GM19438 (cell line): Measurements from ENCODE around the gene SLC19A3.
"Not testable (repeated sequence)": the region's sequence is repeated elsewhere in the genome, so short reads cannot be mapped to it uniquely, and the experiment has no call there.

ENCODE experiments used
- ATAC-seq: cut with Tn5 transposase; IDR thresholded peaks from one replicate; pipeline ENCODE4 v1.9.1; 2021; ENCODE audit warnings: low read depth; ENCODE audit not compliant: unreplicated experiment

Gene SLC19A3

DNA sequence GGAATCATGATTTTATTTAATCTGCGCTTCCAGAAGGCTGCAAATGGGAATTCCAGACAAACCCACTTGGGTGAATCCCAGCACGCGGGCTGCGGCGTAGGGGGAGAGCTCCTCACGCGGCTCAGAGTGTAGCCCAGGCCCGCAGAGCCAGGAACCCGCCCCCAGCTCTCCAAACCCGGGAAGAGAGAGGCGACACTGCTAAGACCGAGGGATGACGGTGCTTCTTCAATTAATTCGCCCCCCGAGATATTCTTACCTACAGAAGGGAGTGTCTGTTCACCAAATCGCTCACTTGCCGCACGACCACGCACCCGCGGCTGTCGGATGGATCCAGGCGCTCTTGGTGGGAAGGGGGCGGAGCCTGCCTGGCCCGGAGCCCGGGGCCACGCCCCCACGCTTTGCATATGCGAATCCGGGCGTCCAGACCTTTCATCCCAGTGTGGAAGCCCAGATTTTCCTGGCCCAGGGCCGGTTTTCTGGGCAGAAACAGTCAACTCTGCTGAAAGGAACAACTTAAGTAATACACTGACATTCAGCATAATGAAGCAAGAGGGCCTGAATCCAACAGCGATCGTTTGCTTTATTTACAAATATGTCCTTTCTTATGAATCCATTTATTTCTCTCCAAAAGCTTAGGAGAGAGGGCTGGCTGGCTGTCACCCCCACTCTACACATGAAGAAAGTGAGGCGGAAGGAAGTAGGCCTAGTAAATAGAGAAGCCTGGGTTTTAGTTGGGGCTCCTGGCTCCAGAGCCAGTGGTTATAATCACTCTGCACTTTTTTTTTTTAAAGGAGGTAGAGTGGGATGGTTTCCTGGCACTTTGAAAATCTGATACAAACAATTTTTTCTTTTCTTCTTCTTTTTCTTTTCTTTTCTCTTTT, at the start of gene SLC19A3:
Gene SLC19A3 (minus strand): TSS at position 342 of the 881 bp plus-strand sequence. CDS start 15,710 bp downstream, outside the sequence.
- no peak for ATAC-seq

DNA sequence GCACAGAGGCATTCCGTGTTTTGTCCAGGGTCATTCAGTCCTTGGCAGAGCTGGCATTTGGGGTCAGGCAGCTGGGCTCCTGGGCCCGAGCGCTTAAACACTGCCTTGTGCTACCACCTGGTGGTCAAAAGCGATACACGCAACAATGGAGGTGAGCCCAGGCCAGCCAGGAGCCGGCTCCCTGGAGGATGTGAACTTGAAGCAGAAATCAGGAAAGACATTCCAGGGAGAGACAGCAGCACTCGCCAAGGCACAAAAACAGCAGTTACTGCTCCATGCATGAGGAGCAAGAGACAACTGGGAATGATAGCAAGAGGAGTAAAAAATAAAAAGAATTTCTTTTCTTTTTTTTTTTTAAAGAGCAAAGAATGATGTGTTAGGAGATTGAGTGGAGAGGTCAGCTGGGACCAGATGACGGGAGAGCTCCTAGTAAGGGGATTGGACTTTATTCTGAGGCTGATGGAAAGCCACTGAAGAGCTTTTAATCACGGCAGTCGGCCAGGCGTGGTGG, 48.6 kb upstream of the SLC19A3 start:
- ATAC-seq: peak; percentile 98

DNA sequence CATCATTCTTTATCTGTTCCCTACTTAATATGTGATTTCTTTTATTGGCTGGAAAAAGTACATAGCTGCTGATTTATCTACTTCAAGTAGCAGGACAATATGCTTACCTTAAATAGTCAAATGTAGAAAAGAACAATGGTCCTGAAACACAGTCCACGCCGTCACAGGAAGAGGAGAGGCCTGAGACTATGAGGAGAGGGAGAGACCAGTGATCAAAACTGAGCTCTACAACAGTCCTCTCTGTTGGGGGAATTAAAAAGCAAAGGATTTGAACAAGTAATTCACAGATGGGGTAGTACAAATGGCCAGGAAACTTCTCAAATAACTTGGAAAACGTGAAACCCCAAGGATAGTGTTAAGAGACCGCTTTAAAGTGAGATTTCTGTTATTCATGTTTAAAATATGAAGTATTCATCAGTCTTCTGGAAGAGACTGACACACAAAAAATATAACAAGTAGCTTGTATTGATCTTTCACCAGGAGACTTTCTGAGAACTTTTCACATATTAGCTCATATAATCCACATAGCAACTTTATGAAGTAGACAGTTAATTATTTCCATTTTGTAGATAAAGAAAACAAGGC, 48.1 kb upstream of the SLC19A3 start:
- no peak for ATAC-seq

DNA sequence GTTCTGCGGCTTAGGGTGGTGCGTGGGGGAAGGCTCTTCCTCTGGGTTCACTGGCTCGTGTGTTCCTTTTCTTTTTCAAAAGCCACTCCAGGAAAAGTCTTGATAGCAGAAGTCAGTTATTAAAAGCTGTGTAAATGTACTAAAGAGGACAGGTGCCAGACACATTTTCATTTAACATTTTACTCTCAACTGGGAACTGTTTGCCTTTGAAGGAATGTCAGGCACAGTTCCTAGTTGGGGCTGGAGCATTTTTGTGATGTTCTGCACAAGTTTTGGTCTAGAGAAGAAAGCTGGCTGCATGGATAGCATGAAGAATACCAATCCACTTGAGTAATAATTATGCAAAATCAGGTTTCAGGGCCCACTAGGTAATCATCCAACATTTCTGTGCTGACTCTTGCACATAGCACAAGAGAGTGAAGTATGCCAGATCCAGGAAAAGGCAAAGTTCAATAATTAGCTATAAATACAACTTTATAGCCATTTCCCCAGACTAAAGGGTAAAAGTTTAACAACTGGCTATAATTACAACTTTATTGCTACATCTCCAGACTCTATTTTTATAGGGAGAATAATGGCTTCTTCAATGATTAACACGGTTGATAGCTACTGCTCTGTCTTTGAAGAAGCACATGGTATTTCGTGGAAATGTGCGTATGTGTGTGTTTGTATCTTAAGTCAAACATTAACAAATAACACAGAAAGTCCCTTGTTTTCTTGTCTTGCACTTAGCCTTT, 44.1 kb upstream of the SLC19A3 start:
- no peak for ATAC-seq

DNA sequence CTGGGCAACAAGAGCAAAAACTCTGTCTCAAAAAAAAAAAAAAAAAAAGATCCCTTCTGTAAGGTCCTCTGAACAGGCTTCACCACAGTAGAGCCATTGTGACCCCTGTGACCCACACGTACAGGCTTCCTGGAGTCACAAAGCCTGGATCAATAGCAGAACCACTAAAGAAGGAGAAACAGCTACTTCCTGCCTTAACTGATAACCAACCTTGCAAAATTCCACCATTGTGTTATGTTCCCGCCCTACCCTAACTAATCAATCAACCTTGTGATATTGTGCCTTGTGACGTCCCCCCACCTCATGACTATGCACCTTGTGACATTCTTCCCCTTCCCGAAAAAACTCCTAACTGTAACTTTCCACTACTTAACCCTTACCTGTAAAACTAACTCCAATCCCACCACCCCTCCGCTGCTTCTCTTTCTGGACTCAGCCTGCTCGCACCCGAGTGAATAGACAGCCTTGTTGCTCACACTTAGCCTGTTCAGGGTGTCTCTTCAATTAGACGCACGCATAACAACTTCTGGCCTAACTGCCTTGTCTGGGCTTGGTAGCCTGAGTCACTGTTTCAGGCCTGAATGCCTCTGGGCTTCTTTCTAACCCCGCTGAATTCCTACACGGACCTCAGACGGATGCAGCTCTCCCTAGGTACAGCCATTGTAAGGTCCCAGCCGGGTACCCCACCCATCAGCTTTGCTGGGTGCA, 41.7 kb upstream of the SLC19A3 start:
- ATAC-seq: no peak

DNA sequence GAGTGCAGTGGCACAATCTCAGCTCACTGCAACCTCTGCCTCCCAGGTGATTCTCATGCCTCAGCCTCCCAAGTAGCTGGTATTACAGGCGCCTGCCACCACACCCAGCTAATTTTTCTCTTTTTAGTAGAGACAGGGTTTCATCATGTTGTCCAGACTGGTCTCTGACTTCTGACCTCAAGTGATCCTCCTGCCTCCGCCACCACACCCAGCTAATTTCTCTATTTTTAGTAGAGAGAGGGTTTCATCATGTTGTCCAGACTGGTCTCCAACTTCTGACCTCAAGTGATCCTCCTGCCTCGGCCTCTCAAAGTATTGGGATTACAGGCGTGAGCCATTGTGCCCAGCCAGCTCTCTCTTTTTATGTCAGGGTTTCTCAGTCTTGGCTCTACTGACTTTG, 38.4 kb upstream of the SLC19A3 start:
- not testable (repeated sequence) for ATAC-seq

DNA sequence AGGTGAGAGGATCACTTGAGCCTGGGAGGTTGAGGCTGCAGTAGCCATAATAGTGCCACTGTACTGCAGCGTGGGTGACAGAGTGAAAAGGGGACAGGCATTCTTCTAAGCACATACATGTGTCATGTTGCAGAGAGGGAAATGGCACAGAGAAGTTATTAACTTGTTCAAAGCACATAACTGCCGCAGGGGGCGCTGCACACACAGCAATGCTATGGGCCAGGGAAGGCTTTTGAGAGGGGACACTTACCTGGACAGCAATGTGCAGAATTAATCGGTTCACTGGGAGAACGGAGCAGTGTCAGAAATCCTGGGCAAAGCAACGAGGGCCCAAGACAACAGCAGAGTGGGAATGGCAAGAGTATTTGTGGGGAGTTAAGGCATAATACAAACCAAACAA, 30.3 kb upstream of the SLC19A3 start:
- no peak for ATAC-seq

DNA sequence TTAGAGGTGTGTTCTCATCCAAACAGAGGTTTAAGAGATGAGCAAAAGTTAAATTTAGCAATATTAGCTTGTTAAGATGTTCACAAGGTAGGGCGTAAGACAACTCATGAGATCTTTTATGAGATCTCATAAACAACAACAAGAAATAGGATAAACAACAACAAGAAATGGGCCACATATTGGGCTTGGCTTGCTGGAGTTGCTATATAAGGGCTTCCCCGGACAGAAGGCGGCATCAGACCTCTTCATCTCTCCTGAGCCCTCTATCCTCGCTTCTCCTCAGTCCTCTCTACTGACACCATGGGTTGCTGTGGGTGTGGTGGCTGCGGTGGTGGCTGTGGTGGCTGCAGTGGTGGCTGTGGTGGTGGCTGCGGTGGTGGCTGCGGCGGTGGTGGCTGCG, 27.8 kb upstream of the SLC19A3 start, which contains the start of gene SCYGR8:
Gene SCYGR8 (plus strand): TSS at position 301 of the 400 bp plus-strand sequence. CDS start 0 bp downstream, at position 301.
- no peak for ATAC-seq

DNA sequence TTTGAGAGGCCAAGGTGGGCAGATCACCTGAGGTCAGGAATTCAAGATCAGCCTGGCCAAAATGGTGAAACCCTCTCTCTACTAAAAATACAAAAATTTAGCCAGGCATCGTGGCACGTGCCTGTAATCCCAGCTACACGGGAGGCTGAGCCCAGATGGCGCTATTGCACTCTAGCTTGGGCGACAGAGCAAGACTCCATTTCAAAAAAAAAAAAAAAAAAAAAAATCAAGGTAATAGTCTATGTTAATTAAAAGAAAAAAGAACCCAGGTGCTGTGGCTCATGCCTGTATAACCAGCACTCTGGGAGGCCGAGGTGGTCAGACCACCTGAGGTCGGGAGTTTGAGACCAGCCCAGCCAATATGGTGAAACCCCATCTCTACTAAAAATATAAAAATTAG, 22.9 kb upstream of the SLC19A3 start:
- not testable (repeated sequence) for ATAC-seq

DNA sequence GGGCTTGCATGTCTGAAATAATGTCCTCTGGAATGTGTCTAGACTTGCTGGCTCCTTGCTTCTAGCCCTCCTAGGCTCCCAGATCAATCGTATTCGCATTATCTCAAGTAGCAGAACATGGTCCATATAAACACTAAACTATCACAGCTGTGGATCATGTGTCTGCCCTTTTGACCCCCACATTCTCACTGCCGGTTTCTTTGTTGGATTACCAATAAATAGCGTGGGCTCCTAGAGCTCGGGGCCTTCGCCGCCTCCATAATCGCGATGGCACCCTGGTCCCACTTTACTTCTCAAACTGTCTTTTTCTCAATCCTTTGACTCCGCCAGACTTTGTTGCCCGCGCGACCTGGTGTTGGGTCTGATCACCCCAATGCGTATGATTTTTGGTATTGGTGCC, 21.5 kb upstream of the SLC19A3 start:
- ATAC-seq: no peak

DNA sequence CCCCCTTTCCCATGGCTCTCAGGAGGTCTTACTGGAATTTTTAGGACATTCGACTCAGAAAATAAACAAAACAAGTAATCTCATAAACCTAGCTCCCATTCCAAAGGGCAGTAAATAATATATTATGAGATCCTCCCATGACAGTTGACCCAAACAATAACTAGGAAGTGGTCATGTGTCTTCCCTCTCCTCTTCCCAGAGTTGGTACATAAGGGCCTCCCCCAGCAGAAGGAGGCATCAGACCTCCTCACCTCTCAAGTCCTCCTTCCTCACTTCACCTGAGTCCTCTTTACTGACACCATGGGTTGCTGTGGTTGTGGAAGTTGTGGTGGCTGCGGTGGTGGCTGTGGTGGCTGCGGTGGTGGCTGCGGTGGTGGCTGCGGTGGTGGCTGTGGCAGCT, 10.2 kb upstream of the SLC19A3 start, which contains the start of gene SCYGR7:
Gene SCYGR7 (plus strand): TSS at position 301 of the 400 bp plus-strand sequence. CDS start 0 bp downstream, at position 301.
- no peak for ATAC-seq

DNA sequence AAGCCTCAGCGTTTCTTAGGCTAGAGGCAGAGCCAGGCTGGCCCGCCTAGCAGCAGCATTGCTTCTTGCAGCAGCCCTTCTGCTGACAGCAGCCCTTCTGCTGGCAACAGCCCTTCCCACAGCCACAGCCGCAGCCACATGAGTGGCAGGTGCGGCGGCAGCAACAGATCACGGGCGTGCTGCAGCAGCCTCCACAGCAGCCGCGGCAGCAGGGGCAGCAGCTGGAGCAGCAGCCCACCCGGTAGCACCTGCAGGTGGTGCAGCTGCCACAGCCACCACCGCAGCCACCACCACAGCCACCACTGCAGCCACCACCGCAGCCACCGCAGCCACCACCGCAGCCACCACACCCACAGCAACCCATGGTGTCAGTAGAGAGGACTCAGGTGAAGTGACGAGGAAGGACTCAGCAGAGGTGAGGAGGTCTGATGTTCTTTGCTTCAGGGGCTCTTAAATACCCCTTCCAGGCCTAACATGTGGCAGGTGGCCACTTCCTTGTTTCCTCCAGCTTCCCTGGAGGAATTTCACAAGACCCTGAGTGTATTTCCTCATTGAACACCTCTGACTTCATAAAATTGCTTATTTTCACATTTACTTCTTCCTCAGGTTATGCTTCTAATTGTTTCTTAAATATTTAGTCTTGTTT, 6.7 kb upstream of the SLC19A3 start, which contains the start of gene SCYGR6:
Gene SCYGR6 (minus strand): TSS at position 364 of the 646 bp plus-strand sequence. CDS start 0 bp downstream, at position 364.
- ATAC-seq: no peak

DNA sequence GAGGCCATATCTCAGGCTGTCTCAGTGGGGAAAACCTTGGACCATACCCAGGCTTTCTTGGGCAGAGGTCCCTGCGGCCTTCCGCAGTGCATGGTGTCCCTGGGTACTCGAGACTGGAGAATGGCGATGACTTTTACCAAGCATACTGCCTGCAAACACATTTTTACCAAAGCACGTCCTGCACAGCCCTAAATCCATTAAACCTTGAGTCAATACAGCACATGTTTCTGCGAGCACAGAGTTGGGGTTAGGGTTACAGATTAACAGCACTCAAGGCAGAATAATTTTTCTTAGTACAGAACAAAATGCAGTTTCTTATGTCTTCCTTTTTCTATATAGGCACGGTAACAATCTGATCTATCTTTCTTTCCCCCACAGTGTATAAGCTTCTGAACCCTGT, 5.0 kb upstream of the SLC19A3 start:
- not testable (repeated sequence) for ATAC-seq

DNA sequence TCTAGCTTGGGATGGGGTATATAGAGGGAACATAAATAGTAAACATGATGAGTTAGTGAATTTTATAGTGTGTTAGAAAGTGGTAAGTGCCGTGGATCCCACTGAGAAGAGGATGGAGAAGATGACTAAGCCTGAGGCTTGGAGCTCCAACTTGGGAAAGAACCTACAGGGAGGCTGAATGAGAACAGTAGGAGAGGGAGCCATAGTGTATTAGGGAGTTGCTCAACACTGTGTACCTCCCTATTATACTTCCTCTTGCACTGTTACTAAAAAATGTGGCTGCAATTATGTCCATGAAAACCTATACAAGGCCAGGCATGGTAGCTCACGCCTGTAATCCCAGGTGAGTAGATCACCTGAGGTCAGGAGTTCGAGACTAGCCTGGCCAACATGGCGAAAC, 2.9 kb upstream of the SLC19A3 start:
- ATAC-seq: no peak

DNA sequence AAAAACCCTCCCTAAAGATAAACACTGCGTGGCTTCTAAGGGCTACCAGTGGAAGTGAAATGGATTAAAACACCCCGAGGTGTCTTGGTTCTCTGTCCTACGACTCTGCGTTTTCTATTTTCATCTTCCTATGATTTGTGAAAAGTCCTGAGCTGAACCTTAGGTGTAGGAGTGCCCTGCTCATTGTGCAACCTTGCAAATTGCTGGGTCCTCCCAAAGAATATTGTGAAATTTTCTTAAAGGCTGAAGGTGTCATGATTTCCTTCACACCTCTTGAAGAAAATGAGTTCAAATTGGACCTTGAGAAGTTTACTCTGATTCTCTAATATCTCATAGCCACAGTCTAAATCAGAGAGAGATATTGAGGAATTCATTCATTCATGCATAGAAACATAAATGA, 1.8 kb upstream of the SLC19A3 start:
- no peak for ATAC-seq

DNA sequence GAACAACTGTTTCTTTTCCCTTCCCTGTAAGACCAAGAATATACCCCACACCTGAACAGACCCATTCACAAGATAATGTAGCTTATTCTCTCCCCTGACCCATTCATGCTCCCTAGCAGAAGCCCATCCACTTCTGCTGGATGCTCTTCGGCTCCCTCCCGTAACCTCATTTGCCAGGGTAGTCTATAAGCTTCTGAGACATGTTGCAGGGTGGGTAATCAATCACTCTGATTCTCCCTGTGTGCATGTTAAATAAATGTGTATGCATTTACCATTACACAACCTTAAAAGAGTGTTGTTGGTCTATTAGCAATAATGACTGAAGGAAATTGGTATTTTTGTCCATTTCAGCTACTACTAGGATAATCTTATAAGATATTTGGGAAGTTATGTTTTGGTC, 1.3 kb downstream of the SLC19A3 start:
- no peak for ATAC-seq

DNA sequence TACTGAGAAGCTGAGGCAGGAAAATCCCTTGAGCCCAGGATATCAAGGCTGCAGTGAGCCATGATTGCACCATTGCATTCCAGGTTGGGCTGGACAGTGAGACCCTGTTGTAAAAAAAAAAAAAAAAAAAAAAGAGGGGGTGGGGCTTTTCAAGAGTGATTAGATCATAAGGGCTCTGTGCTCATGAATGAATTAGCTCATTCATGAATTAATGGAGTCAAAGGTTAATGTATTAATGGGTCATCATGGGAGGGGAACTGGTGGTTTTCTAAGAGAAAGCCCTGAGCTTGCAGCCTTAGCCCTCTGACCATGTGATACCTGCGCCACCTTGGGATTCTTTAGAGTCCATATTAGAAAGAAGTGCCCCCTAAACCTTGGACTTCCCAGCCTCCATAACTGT, 4.5 kb downstream of the SLC19A3 start:
- no peak for ATAC-seq

DNA sequence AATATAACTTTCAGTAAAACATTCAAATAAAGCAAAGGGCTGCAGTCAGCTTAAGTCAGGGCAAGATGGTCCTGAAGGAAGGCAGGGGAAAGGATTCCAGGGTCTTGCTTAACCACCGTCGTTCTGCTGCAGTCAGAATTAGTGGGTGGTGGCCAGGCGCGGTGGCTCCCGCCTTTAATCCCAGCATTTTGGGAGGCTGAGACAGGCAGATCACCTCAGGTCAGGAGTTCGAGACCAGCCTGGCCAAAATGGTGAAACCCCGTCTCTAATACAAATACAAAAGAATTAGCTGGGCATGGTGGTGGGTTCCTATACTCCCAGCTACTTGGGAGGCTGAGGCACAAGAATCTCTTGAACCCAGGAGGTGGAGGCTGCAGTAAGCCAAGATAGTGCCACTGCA, 6.8 kb downstream of the SLC19A3 start:
- ATAC-seq: no peak

DNA sequence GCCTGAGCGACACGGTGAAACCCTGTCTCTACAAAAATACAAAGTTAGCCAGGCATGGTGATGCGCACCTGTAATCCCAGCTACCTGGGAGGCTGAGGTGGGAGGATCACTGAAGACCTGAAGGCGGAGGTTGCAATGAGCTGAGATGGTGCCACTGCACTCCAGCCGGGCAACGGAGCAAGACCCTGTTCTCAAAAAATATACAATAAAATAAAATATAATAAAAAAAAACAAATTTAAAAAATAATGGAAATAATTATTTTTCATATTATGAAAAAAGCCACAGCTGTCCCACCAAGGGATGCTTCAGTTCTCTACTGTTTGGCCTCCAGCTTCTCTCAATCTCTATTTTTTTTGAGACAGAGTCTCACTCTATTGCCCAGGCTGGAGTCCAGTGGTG, 10.4 kb downstream of the SLC19A3 start:
- ATAC-seq: no peak

DNA sequence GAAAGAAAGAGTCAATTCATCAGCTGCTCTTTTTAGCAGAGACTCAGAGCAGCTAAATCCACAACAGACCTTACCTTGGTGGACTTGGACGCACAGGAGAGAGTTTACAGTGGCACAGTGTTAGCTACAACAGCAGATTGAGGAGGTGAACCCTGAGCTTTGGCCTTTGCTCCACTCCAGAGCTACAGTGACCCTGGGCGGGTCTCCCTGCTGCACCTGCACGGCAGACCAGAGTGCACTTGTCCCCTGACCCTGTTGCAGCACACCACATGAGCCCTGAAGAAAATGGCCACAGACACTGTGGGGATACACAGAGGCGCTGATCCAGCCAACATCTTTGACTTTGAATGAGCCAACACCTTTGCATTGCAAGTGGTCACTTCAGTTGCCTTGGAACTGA, 11.0 kb downstream of the SLC19A3 start:
- ATAC-seq: no peak
